Gastroesophageal sphincter (tissue), 4 donors: ENCODE data around the gene FAM171A1. TPM values are rescaled to one million over a fixed set of nuclear protein-coding genes. Genes with fewer than 3 reads are reported as not detected.
"Not testable (repeated sequence)": the region's sequence is repeated elsewhere in the genome, so short reads cannot be mapped to it uniquely, and the experiment has no call there.

Experiments used
- ATAC-seq: fragments of 150-250 bp; one replicate; pipeline ENCODE4 v1.9.1; 2016; ENCODE audit warnings: mild to moderate bottlenecking, moderate library complexity
- H3K27ac ChIP-seq, 4 donors: fragments of 200-600 bp; sonication (generic) in 3 of 4; 1 replicate in 3 of 4; 2 replicates in 1 of 4; pipeline ENCODE4 v1.5.1; 2016 to 2019
- H3K27me3 ChIP-seq: fragments of 200-600 bp; sonication (generic); one replicate; pipeline ENCODE4 v1.5.1; 2019
- H3K36me3 ChIP-seq, 2 donors: fragments of 200-600 bp; sonication (generic); one replicate each; pipeline ENCODE4 v1.5.1; 2019; ENCODE audit warnings: control low read depth in 1 of 2
- H3K4me1 ChIP-seq, 3 donors: fragments of 200-600 bp; sonication (generic); 1 replicate in 2 of 3; 2 replicates in 1 of 3; pipeline ENCODE4 v1.5.1; 2016 to 2019; ENCODE audit warnings: control low read depth in 2 of 3
- H3K4me3 ChIP-seq, 2 donors: fragments of 200-600 bp; sonication (generic); one replicate each; pipeline ENCODE4 v1.5.1; 2019; ENCODE audit warnings: mild to moderate bottlenecking in 1 of 2, moderate library complexity in 1 of 2
- H3K9me3 ChIP-seq, 3 donors: fragments of 200-600 bp; sonication (generic); one replicate each; pipeline ENCODE4 v1.5.1; 2017 to 2019; ENCODE audit warnings: control low read depth in 2 of 3
- CTCF ChIP-seq, 4 experiments: fragments of 200-600 bp in 2 of 4; fragments of 450-650 bp in 2 of 4; sonication (generic) in 1 of 4; IDR thresholded peaks; one replicate each; pipeline ENCODE4 v1.5.1; 2017 to 2019; ENCODE audit warnings: antibody characterized with exemption in 4 of 4, mild to moderate bottlenecking in 2 of 4, moderate library complexity in 2 of 4
- EP300 ChIP-seq: sonication (generic); formaldehyde crosslinking; IDR thresholded peaks from one replicate; pipeline ENCODE4 v1.6.1; 2017; ENCODE audit warnings: antibody characterized with exemption, mild to moderate bottlenecking
- POLR2A ChIP-seq, 2 donors: fragments of 450-650 bp; IDR thresholded peaks; one replicate each; pipeline ENCODE4 v1.6.1; 2017; ENCODE audit warnings: antibody characterized with exemption in 2 of 2, mild to moderate bottlenecking in 2 of 2, moderate library complexity in 1 of 2
- POLR2AphosphoS5 ChIP-seq: sonication (generic); formaldehyde crosslinking; IDR thresholded peaks from one replicate; pipeline ENCODE4 v1.6.1; 2017; ENCODE audit warnings: antibody characterized with exemption
- WGBS, 2 donors: methylation state at CpG; one replicate each; pipeline ENCODE4 v1.1.5; 2018; ENCODE audit warnings: low coverage in 1 of 2; 5-methylcytosine and 5-hydroxymethylcytosine counted together
- total RNA-seq, 4 donors: library from RNA; depleted of rRNA; stranded (reverse); fragments of >200 nt; gene quantifications; one replicate each; pipeline ENCODE4 v1.1.0, GENCODE V29; 2016

The FAM171A1 gene
- total RNA-seq, 4 donors from 2014 or later, result 5.0 to 15.5 (median 13.6) TPM

- Histone ChIP-seq H3K4me3 (no peak overlapping the region), H3K27ac (no peak overlapping the region), H3K36me3 (peaks cover 0 to 25% of the 10 kb centered on the region in 2 donors), H3K9me3 (no peaks in the 10 kb centered on the region), H3K4me1 (peaks cover 0 to 11% (median 0%) of the 10 kb centered on the region in 3 donors), H3K27me3 (no peaks in the 10 kb centered on the region)
- TF ChIP-seq POLR2A (IDR thresholded peaks at IDR 0.05), result no peak
- no peak for TF ChIP-seq POLR2AphosphoS5
- TF ChIP-seq EP300, result no peak
- no peak for TF ChIP-seq CTCF (IDR thresholded peaks at IDR 0.05)
- ATAC-seq, result no peak
- WGBS, 2 donors, result 87 to 100% methylated on average over 3 to 4 of the region's 6 CpGs
These were observed 159.6 kb downstream of the FAM171A1 start for GRCh38 chr10:15211464-15211979.

- no peak overlapping the region for H3K27ac ChIP-seq
- H3K4me1 ChIP-seq, result peaks cover 0 to 11% (median 0%) of the 10 kb centered on the region in 3 donors
- 74% methylated on average over 4 of the region's 8 CpGs; no CpG with 5 or more reads in 1 of the 2 donors for WGBS, 2 donors
- TF ChIP-seq POLR2A (IDR thresholded peaks at IDR 0.05) (no peak), POLR2AphosphoS5 (no peak), CTCF (IDR thresholded peaks at IDR 0.05) (no peak), EP300 (no peak)
- H3K9me3 ChIP-seq, result no peaks in the 10 kb centered on the region
- no peak for ATAC-seq
- H3K36me3 ChIP-seq, result peaks cover 0 to 25% of the 10 kb centered on the region in 2 donors
- no peaks in the 10 kb centered on the region for H3K27me3 ChIP-seq
- H3K4me3 ChIP-seq, result no peak overlapping the region
These were observed 160.6 kb downstream of the FAM171A1 start for GRCh38 chr10:15210521-15210920.

- Histone ChIP-seq H3K36me3 (peaks cover 0 to 25% of the 10 kb centered on the region in 2 donors), H3K27ac (no peak overlapping the region), H3K27me3 (no peaks in the 10 kb centered on the region), H3K4me1 (peaks cover 0 to 11% (median 0%) of the 10 kb centered on the region in 3 donors), H3K9me3 (no peaks in the 10 kb centered on the region), H3K4me3 (no peak overlapping the region)
- peak; percentile 72 for ATAC-seq
- no peak for TF ChIP-seq POLR2A (IDR thresholded peaks at IDR 0.05)
- no peak for TF ChIP-seq POLR2AphosphoS5
- TF ChIP-seq CTCF (IDR thresholded peaks at IDR 0.05), result peak; percentile 67 to 85 (median 79)
- WGBS, 2 donors, result 2 to 54% methylated on average over 3 to 6 of the region's 14 CpGs
These were observed 161.1 kb downstream of the FAM171A1 start for GRCh38 chr10:15209827-15210509.

- peaks cover 0 to 11% (median 0%) of the 10 kb centered on the region in 3 donors for H3K4me1 ChIP-seq
- TF ChIP-seq POLR2AphosphoS5 (no peak), EP300 (no peak), CTCF (IDR thresholded peaks at IDR 0.05) (no peak), POLR2A (IDR thresholded peaks at IDR 0.05) (no peak)
- H3K27ac ChIP-seq, result no peak overlapping the region
- WGBS, 2 donors, result 100% methylated on average over 1 of the region's 2 CpGs; no CpG with 5 or more reads in 1 of the 2 donors
- H3K9me3 ChIP-seq, result no peaks in the 10 kb centered on the region
- peaks cover 0 to 12% of the 10 kb centered on the region in 2 donors for H3K36me3 ChIP-seq
- no peaks in the 10 kb centered on the region for H3K27me3 ChIP-seq
- no peak for ATAC-seq
- H3K4me3 ChIP-seq, result no peak overlapping the region
These were observed 162.9 kb downstream of the FAM171A1 start for GRCh38 chr10:15208221-15208620.

- not testable (repeated sequence) for H3K27ac ChIP-seq, ATAC-seq, H3K27me3 ChIP-seq, H3K36me3 ChIP-seq, H3K4me3 ChIP-seq, H3K9me3 ChIP-seq
- 95 to 96% methylated on average over 3 to 4 of the region's 4 CpGs for WGBS, 2 donors
- H3K4me1 ChIP-seq, result peaks cover 0 to 11% (median 0%) of the 10 kb centered on the region in 3 donors
These were observed 163.7 kb downstream of the FAM171A1 start for GRCh38 chr10:15207410-15207809.
